Endothelial cell of umbilical vein (primary cell): ENCODE measurements around the gene KLHL5. TPM values are rescaled to one million over a fixed set of nuclear protein-coding genes. Genes with fewer than 3 reads are reported as not detected.

Source experiments
- BruUV-seq: library from RNA; stranded (reverse); fragments of 400-500 nt; replicated peaks from 2 replicates; lab custom pipeline; 2021; lab: Mats Ljungman, UMichigan
- CTCF ChIA-PET: fragments of 300-600, 350-600 bp; sonication (Branson Sonifier 250); formaldehyde crosslinking; loops from one replicate; lab custom pipeline; 2021; ENCODE audit warnings: antibody characterized with exemption, inconsistent platforms; lab: Charles Lee
- POLR2A ChIA-PET: fragments of 300-600, 350-600 bp; sonication (Branson Sonifier 250); formaldehyde crosslinking; loops from one replicate; lab custom pipeline; 2021; ENCODE audit warnings: antibody characterized with exemption, inconsistent platforms; lab: Charles Lee
- DNase-seq: peaks from one replicate; pipeline ENCODE4 v3.0.0-alpha.2; 2011; ENCODE audit warnings: low read depth, low spot score
- FAIRE-seq: peaks from 2 replicates; lab custom pipeline; 2011; peaks lifted over from hg19 to GRCh38; lab: Jason Lieb, UNC
- H2AFZ ChIP-seq: 2 replicates; pipeline ENCODE4 v1.6.0; 2012; ENCODE audit warnings: low read depth, low read length, control low read depth, inconsistent platforms
- H3K27ac ChIP-seq: 2 replicates; pipeline ENCODE4 v1.5.1; 2011; ENCODE audit warnings: low read depth, mild to moderate bottlenecking, control low read depth, low read length, moderate library complexity; ENCODE audit not compliant: insufficient read depth
- H3K27me3 ChIP-seq, 2 experiments: 2 replicates each; pipeline versions ENCODE4 v1.6.0 to v1.6.1; 2011; ENCODE audit warnings: low read length in 2 of 2, mixed read lengths in 1 of 2; ENCODE audit not compliant: control insufficient read depth in 2 of 2, insufficient read depth in 2 of 2
- H3K36me3 ChIP-seq, 2 experiments: 2 replicates in 1 of 2; 3 replicates in 1 of 2; pipeline ENCODE4 v1.5.1; 2011; ENCODE audit warnings: low read length in 2 of 2, mild to moderate bottlenecking in 1 of 2, moderate library complexity in 1 of 2; ENCODE audit not compliant: control insufficient read depth in 2 of 2, insufficient read depth in 2 of 2; ENCODE audit errors: extremely low read depth in 1 of 2
- H3K4me1 ChIP-seq: 3 replicates; pipeline ENCODE4 v1.5.1; 2011; ENCODE audit warnings: mild to moderate bottlenecking, low read length; ENCODE audit not compliant: control insufficient read depth, insufficient read depth; ENCODE audit errors: extremely low read depth
- H3K4me2 ChIP-seq: 2 replicates; pipeline ENCODE4 v1.6.1; 2011; ENCODE audit warnings: low read length, control low read depth, mixed read lengths; ENCODE audit not compliant: insufficient read depth
- H3K4me3 ChIP-seq, 3 experiments: fragments of 200-600 bp in 1 of 3; sonication (generic), shearing (Covaris generic) in 1 of 3; replicated peaks in 1 of 3; 2 replicates each; pipeline ENCODE4 v1.5.1; 2011 to 2016; ENCODE audit warnings: control low read depth in 3 of 3, low read length in 3 of 3, mild to moderate bottlenecking in 2 of 3, inconsistent platforms in 1 of 3, low read depth in 1 of 3, moderate library complexity in 1 of 3; ENCODE audit not compliant: insufficient read depth in 1 of 3
- H3K79me2 ChIP-seq: 2 replicates; pipeline ENCODE4 v1.6.0; 2012; ENCODE audit warnings: low read length, inconsistent platforms; ENCODE audit not compliant: control insufficient read depth, insufficient read depth
- H3K9ac ChIP-seq: replicated peaks from 2 replicates; pipeline ENCODE3; 2011; ENCODE audit warnings: low read length, control low read depth; ENCODE audit not compliant: insufficient read depth; ENCODE audit errors: extremely low read depth
- H3K9me1 ChIP-seq: replicated peaks from 3 replicates; pipeline ENCODE4 v1.6.0; 2011; ENCODE audit warnings: mild to moderate bottlenecking, low read length; ENCODE audit not compliant: control insufficient read depth, insufficient read depth; ENCODE audit errors: extremely low read depth
- H3K9me3 ChIP-seq: replicated peaks from 2 replicates; pipeline ENCODE4 v1.5.1; 2012; ENCODE audit warnings: low read length, inconsistent platforms; ENCODE audit not compliant: control insufficient read depth, insufficient read depth
- H4K20me1 ChIP-seq: replicated peaks from 2 replicates; pipeline ENCODE3; 2011; ENCODE audit warnings: mild to moderate bottlenecking, low read length; ENCODE audit not compliant: control insufficient read depth, insufficient read depth; ENCODE audit errors: extremely low read depth
- CTCF ChIP-seq, 2 donors: IDR thresholded peaks; 1 replicate in 1 of 2; 2 replicates in 1 of 2; pipeline ENCODE4 v1.5.1; 2011; ENCODE audit warnings: low read length in 2 of 2, mild to moderate bottlenecking in 2 of 2, moderate library complexity in 2 of 2, control low read depth in 1 of 2, inconsistent platforms in 1 of 2, low read depth in 1 of 2; ENCODE audit not compliant: insufficient read depth in 1 of 2; ENCODE audit errors: extremely low read depth in 1 of 2
- EZH2 ChIP-seq: IDR thresholded peaks from 2 replicates; pipeline ENCODE4 v1.6.1; 2012; ENCODE audit warnings: borderline replicate concordance, low read depth, mild to moderate bottlenecking, moderate library complexity, low read length, inconsistent platforms; ENCODE audit not compliant: severe bottlenecking
- FOS ChIP-seq: IDR thresholded peaks from 2 replicates; pipeline ENCODE4 v1.6.1; 2011; ENCODE audit warnings: mild to moderate bottlenecking, low read length, moderate library complexity, borderline replicate concordance; ENCODE audit not compliant: insufficient read depth
- GATA2 ChIP-seq: IDR thresholded peaks from 2 replicates; pipeline ENCODE4 v1.7.0; 2011; ENCODE audit warnings: low read depth, mild to moderate bottlenecking, moderate library complexity, mixed read lengths, low read length; ENCODE audit not compliant: insufficient read length, insufficient read depth
- JUN ChIP-seq: IDR thresholded peaks from 2 replicates; pipeline ENCODE4 v1.6.1; 2011; ENCODE audit warnings: borderline replicate concordance, low read depth; ENCODE audit not compliant: insufficient read length, insufficient read depth
- MAX ChIP-seq: IDR thresholded peaks from 2 replicates; pipeline ENCODE4 v1.6.1; 2011; ENCODE audit not compliant: insufficient read depth, insufficient read length
- MYC ChIP-seq: IDR thresholded peaks from one replicate; pipeline ENCODE4 v1.6.1; 2011; ENCODE audit warnings: mild to moderate bottlenecking, low read depth, low read length
- POLR2A ChIP-seq: IDR thresholded peaks from 2 replicates; pipeline ENCODE4 v1.6.1; 2012; ENCODE audit warnings: low read depth, mild to moderate bottlenecking, control low read depth, low read length
- POLR2AphosphoS5 ChIP-seq: IDR thresholded peaks from 2 replicates; pipeline ENCODE4 v1.6.1; 2012; ENCODE audit warnings: low read depth, mild to moderate bottlenecking, control low read depth, low read length, moderate library complexity; ENCODE audit not compliant: insufficient read depth
- dilution Hi-C: fragments of 300-500 bp; cut with MboI; formaldehyde crosslinking; loops from one replicate; pipeline ENCODE4 v1.15.0; 2019; ENCODE audit warnings: low sequenced_read_pairs; ENCODE audit not compliant: extremely low pct_ligation_motif_present
- intact Hi-C: fragments of 100-400 bp; cut with micrococcal nuclease; formaldehyde crosslinking; loops from one replicate; pipeline ENCODE4 v1.10.0; 2022
- polyA plus RNA-seq, 4 experiments: library from polyadenylated mRNA; depleted of rRNA in 3 of 4; stranded (reverse) in 3 of 4; unstranded in 1 of 4; fragments of >200 nt; gene quantifications; 2 replicates each; pipeline versions ENCODE4 v1.2.1 to v1.2.3, GENCODE V29; 2011 to 2012; ENCODE audit warnings: missing spikeins in 1 of 4
- total RNA-seq: library from RNA; stranded (reverse); gene quantifications from 2 replicates; pipeline ENCODE4 v1.2.3, GENCODE V29; 2021

The KLHL5 gene
- total and polyA plus RNA-seq, 2 donors (not counting 3 experiments of a cell fraction or from before 2014, with no cell fraction given), result 32.2 to 54.6 TPM

GRCh38 chr4:39022241-39022640 lies 39.8 kb upstream of the KLHL5 start:
- Histone ChIP-seq H3K27me3 (no peaks in the 10 kb centered on the region), H3K9me1 (no peaks in the 10 kb centered on the region), H3K9me3 (no peaks in the 10 kb centered on the region), H4K20me1 (no peaks in the 10 kb centered on the region), H3K36me3 (no peaks in the 10 kb centered on the region), H2AFZ (no peak overlapping the region), H3K79me2 (no peaks in the 10 kb centered on the region), H3K4me2 (no peak overlapping the region), H3K27ac (no peak overlapping the region), H3K4me3 (no peak overlapping the region), H3K4me1 (peaks cover 8% of the 10 kb centered on the region), H3K9ac (no peak overlapping the region)
- intact Hi-C loops, result no loop called here
- FAIRE-seq (no peak), DNase-seq (no peak)
- TF ChIP-seq FOS (no peak), CTCF (IDR thresholded peaks at IDR 0.05; ENCODE audit: extremely low read depth in 1 of 2, insufficient read depth in 1 of 2, low read depth in 1 of 2, low read length in 2 of 2) (no peak), POLR2AphosphoS5 (no peak), POLR2A (no peak), MYC (no peak), EZH2 (no peak), GATA2 (no peak), JUN (no peak), MAX (no peak)
- BruUV-seq, result no TSS peak
- ChIA-PET POLR2A (no interaction called here), CTCF (interaction anchor here (0.9 kb wide), 1 partner anchor 8 kb away, joined by 3 read pairs; no protein-coding TSS in a partner anchor)
- dilution Hi-C loops, result no loop called here
